Stimulated activated CD8-positive, alpha-beta memory T cell treated with anti-CD3 and anti-CD28 coated beads, Interleukin-12 subunit alpha, Interleukin-12 subunit beta, amount 100 ng/mL, for 24 hours (primary cell): ENCODE results near the gene TP53AIP1.
"Not testable (repeated sequence)": the region's sequence is repeated elsewhere in the genome, so short reads cannot be mapped to it uniquely, and the experiment has no call there.

Experiments
- DNase-seq: peaks from one replicate; pipeline ENCODE4 v3.0.0-alpha.2; 2020; ENCODE audit errors: extremely low read depth

TP53AIP1 gene

GRCh38 chr11:128926000-128926399 lies 16.7 kb downstream of the TP53AIP1 start:
- DNase-seq: no peak

- DNase-seq: no peak
Measured at GRCh38 chr11:128925250-128925600, 17.4 kb downstream of the TP53AIP1 start.

GRCh38 chr11:128924510-128925249 lies 18.0 kb downstream of the TP53AIP1 start:
- DNase-seq: no peak

- no peak for DNase-seq
Measured at GRCh38 chr11:128924104-128924503, 18.6 kb downstream of the TP53AIP1 start.

- DNase-seq: no peak
Measured at GRCh38 chr11:128921793-128922192, 20.9 kb downstream of the TP53AIP1 start.

- no peak for DNase-seq
Measured at GRCh38 chr11:128920666-128921065, 22.0 kb downstream of the TP53AIP1 start.

GRCh38 chr11:128919635-128920034 lies 23.0 kb downstream of the TP53AIP1 start:
- not testable (repeated sequence) for DNase-seq

- no peak for DNase-seq
Measured at GRCh38 chr11:128919216-128919615, 23.5 kb downstream of the TP53AIP1 start.

GRCh38 chr11:128917144-128917724 lies 25.4 kb downstream of the TP53AIP1 start:
- no peak for DNase-seq

- no peak for DNase-seq
Measured at GRCh38 chr11:128916681-128917080, 26.0 kb downstream of the TP53AIP1 start.

GRCh38 chr11:128916037-128916572 lies 26.6 kb downstream of the TP53AIP1 start:
- no peak for DNase-seq

GRCh38 chr11:128915149-128915521 lies 27.5 kb downstream of the TP53AIP1 start:
- no peak for DNase-seq

GRCh38 chr11:128914216-128915148 lies 28.2 kb downstream of the TP53AIP1 start:
- no peak for DNase-seq

- DNase-seq: no peak
Measured at GRCh38 chr11:128913806-128914205, 28.9 kb downstream of the TP53AIP1 start.

GRCh38 chr11:128911701-128912100 lies 31.0 kb downstream of the TP53AIP1 start:
- DNase-seq: no peak

GRCh38 chr11:128911239-128911638 lies 31.4 kb downstream of the TP53AIP1 start:
- DNase-seq: no peak

- DNase-seq: no peak
Measured at GRCh38 chr11:128910576-128910975, 32.1 kb downstream of the TP53AIP1 start.

GRCh38 chr11:128909438-128910125 lies 33.1 kb downstream of the TP53AIP1 start:
- no peak for DNase-seq

- no peak for DNase-seq
Measured at GRCh38 chr11:128908391-128909246, 34.1 kb downstream of the TP53AIP1 start.

GRCh38 chr11:128907585-128907984 lies 35.1 kb downstream of the TP53AIP1 start:
- DNase-seq: no peak
